ENCODE data around the gene DPP10.

DPP10 gene

DNA sequence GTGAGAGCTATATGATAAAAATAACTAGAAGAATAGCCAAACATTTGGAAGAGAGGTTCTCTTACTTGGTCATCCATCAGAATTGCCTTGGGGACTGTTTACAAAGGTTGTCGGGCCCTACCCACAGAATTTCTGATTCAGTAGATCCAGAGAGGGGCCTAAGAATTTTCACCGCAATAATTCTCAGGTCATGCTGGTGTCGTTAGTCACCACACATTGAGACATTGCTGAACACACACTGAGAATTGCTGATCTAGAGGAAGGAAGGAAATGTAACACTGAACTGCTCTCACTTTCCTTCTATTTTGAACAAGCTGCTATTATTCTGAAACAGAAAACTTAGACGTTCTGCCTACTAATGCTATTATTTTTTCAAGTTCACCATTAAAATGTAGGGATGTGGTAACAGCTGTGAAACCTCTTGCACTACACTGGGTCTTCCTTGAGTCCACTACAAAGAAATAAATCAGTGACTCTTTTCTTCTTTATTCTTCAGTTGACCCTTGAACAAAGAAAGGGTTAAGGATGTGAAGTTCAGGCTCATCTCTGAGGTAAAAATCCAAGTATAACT, 491.3 kb downstream of the DPP10 start:
- H3K4me3 ChIP-seq (replicated peaks; ENCODE audit: low read depth, low read length), result no peak overlapping the region
- TF ChIP-seq, protein P1, sequence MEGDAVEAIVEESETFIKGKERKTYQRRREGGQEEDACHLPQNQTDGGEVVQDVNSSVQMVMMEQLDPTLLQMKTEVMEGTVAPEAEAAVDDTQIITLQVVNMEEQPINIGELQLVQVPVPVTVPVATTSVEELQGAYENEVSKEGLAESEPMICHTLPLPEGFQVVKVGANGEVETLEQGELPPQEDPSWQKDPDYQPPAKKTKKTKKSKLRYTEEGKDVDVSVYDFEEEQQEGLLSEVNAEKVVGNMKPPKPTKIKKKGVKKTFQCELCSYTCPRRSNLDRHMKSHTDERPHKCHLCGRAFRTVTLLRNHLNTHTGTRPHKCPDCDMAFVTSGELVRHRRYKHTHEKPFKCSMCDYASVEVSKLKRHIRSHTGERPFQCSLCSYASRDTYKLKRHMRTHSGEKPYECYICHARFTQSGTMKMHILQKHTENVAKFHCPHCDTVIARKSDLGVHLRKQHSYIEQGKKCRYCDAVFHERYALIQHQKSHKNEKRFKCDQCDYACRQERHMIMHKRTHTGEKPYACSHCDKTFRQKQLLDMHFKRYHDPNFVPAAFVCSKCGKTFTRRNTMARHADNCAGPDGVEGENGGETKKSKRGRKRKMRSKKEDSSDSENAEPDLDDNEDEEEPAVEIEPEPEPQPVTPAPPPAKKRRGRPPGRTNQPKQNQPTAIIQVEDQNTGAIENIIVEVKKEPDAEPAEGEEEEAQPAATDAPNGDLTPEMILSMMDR (IDR thresholded peaks at IDR 0.05; ENCODE audit: low read length, missing control alignments), result no peak
- DNase-seq (ENCODE audit: low read depth), result no peak

DNA sequence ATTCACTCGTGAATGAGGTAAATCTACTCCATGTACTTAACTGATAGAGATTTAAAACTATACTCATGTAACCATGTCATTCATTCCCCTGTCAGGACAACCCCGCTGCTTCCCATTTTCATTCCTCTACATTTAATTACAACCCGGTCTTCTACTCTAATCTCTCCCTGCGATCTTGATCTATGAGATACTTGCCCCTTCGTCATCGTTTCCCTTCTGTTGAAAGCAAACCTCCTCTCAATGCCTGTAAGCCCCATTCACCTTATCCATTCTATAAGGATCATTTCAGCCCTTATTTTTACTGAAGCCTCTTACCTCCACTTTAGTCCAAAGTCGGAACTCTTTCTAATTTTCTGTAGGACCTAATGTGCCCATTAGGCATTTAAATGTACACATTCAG, 492.6 kb downstream of the DPP10 start:
- TF ChIP-seq, protein P1 (IDR thresholded peaks at IDR 0.05; ENCODE audit: low read length, missing control alignments), result no peak
- H3K4me3 ChIP-seq (replicated peaks; ENCODE audit: low read depth, low read length), result no peak overlapping the region
- DNase-seq (ENCODE audit: low read depth), result no peak

DNA sequence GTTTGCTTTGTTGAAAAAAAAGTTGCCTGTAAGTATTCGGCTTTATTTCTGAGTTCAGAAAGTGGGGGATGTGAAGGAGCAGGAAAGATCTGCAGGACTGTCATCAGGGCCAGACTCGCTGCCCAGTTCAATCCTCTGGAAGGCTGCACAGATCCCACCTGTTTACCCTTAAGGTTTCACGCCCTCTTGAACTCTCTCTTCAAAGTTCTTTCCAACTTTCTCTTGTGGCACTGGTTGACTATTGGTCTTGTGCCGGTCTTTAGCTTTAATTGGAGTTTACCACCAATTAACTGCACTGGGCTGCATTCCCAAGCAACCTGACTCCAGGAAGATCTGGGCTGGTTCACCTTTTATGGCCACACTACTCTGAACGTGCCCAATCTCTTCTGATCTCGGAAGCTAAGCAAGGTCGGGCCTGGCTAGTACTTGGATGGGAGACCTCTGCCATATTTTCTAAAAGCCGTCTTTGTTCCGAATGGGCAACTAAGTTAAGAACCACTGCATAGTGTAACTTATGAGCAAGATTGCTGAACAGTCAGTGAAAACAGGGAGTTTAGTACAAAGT, 495.0 kb downstream of the DPP10 start:
- H3K4me3 ChIP-seq (replicated peaks; ENCODE audit: low read depth, low read length), result no peak overlapping the region
- DNase-seq (ENCODE audit: low read depth), result no peak
- TF ChIP-seq, protein P1 (IDR thresholded peaks at IDR 0.05; ENCODE audit: low read length, missing control alignments), result no peak

DNA sequence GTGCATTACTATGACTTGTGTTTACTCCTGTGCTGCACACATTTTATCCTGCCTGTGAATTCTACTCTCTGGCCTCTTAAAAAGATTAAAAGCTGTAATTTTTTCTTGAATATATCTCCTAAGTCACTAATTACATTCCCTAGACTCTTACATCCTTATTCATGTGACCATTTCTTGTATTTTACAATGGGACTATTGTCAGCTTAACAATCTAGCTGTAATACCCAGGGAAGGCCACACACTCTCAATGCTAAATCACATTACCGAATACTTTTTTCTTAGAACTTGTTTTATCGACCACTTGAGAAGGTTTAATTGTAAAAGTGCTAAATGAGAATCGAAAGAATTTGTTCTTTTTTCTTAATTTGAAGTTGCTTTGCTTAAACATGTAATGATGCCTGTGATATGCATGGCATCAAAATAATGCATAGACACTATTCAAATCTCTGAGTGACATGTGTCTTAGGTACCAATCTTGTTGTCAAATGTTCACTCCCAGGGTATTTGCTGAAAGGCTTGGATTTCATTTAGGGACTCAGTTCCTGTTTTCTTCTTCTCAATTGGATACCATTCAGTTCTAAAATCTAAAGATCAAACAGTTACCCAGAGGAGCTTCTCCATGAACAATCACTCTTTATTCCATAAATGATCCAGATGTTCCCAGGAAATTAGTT, 498.5 kb downstream of the DPP10 start:
- no peak for DNase-seq (ENCODE audit: low read depth)

DNA sequence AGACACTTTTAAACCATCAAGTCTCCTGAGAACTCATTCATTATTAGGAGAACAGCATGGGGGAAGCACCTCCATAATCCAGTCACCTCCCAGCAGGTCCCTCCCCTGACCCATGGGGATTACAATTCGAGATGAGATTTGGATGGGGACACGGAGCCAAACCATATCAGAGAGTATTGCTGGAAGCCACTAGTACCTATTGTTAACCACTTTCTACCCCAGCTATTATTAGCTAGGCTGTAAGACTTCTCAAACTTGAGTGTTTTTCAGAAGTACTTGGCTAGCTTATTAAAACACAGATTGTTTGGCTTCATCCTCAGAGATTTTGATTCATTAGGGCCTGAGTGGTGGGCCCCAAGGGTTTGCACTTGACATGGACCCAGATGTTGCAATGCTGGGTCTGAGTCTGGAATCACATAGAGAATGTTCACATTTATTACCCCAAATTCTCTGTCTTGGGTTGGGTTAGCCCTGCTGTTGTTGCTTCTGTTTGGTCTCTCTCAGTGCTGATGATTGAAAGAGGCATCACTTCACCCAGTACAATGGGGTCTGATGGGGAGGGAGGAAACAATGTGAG, 506.9 kb downstream of the DPP10 start:
- no peak for DNase-seq (ENCODE audit: low read depth)
- TF ChIP-seq, protein P1 (IDR thresholded peaks at IDR 0.05; ENCODE audit: low read length, missing control alignments), result no peak
- H3K4me3 ChIP-seq (replicated peaks; ENCODE audit: low read depth, low read length), result no peak overlapping the region

More for the DNA sequence above, 498.5 kb downstream of the DPP10 start:
- TF ChIP-seq, protein P1 (IDR thresholded peaks at IDR 0.05; ENCODE audit: low read length, missing control alignments), result no peak
- H3K4me3 ChIP-seq (replicated peaks; ENCODE audit: low read depth, low read length), result no peak overlapping the region

DNA sequence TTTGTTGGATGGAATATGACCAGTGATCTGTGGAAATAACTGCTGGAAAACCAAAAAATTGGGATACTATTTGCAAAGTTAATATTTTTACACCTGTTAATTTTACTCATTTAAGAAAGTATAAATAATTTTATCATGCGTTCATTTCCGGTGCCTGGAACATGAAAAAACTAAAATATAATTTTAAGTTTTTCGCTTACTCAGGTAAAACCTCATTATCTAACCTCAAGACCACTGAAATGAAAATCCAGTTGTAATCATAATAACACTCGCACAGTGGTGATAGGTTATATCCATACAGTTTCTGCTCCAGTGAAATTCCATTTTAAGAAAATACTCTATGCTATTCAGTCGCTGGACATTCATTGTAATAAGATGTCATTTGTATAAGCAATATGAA, 517.9 kb downstream of the DPP10 start:
- no peak for DNase-seq (ENCODE audit: low read depth)
- no peak overlapping the region for H3K4me3 ChIP-seq (replicated peaks; ENCODE audit: low read depth, low read length)
- TF ChIP-seq, protein P1 (IDR thresholded peaks at IDR 0.05; ENCODE audit: low read length, missing control alignments), result no peak
